B cell (primary cell): ENCODE measurements around the gene CDKAL1.

ENCODE experiments used
- CTCF ChIP-seq: fragments of 200-600 bp; IDR thresholded peaks from one replicate; pipeline ENCODE4 v1.8.0; 2022; ENCODE audit warnings: antibody characterized with exemption, mild to moderate bottlenecking
- EZH2 ChIP-seq: IDR thresholded peaks from 2 replicates; pipeline ENCODE4 v1.6.1; 2012; ENCODE audit warnings: borderline replicate concordance, low read depth, mild to moderate bottlenecking, moderate library complexity, low read length; ENCODE audit not compliant: insufficient read depth, poor library complexity, severe bottlenecking

GRCh38 chr6:20948556-20948955 is 414.3 kb downstream of the CDKAL1 start:
- TF ChIP-seq CTCF = no peak
- no peak for TF ChIP-seq EZH2
